ENCODE measurements around the gene ZBTB40. TPM values are rescaled to one million over a fixed set of nuclear protein-coding genes. Genes with fewer than 3 reads are reported as not detected.

The ZBTB40 gene
- total RNA-seq, 1 experiment from 2014 or later: 16.3 TPM

DNA sequence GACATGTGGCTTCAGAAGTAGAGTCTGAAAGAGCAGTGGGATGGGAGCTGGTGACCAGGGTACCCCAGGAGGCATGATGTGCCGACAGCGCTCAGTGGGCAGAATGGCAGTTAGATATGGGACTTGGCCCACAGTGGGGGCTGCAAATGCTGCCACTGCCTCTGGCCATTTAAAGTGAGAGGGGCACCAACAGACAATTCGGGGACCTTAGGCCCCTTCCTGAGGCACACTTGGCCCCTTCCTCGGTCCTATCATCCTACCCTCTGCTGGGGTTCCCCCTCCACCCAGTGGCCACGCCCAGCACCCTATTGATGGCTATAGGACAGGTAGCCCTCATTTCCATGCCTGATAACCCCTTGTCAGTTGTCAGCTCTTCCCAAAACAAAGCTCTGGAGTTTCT is 75.0 kb downstream of the ZBTB40 start:
- H4K20me1 ChIP-seq (ENCODE audit: control insufficient read depth, insufficient read depth, insufficient read length): no peaks in the 10 kb centered on the region
- Mint-ChIP-seq H3K4me1 (peaks cover 0 to 3% of the 10 kb centered on the region in 2 experiments; a peak in 1 of 4 replicates), H3K4me3 (no peak overlapping the region), H3K27ac (no peak overlapping the region), H3K27me3 (ENCODE audit: low read depth) (no peaks in the 10 kb centered on the region), H3K9me3 (no peaks in the 10 kb centered on the region), H3K36me3 (ENCODE audit: insufficient read depth in 1 of 3, low read depth in 3 of 3) (peaks cover 6 to 47% (median 14%) of the 10 kb centered on the region in 3 experiments)
- no peak overlapping the region for H2BK15ac ChIP-seq (ENCODE audit: low read depth, low read length)
- no peak overlapping the region for H2BK20ac ChIP-seq (ENCODE audit: low read depth, low read length, poor library complexity, severe bottlenecking)
- no peak overlapping the region for H2BK12ac ChIP-seq (ENCODE audit: insufficient read length, low read depth, low read length)
- H4K5ac ChIP-seq (ENCODE audit: insufficient read length, low read depth, low read length): no peak overlapping the region
- DNase-seq: no peak
- no peak overlapping the region for H3K4me2 ChIP-seq (ENCODE audit: insufficient read depth, insufficient read length, low read length)
- no peak overlapping the region for H3T11ph ChIP-seq (ENCODE audit: low read length)
- H3K18ac ChIP-seq (ENCODE audit: insufficient read length, low read depth, low read length): no peak overlapping the region
- no CpG with 5 or more reads among the region's 5 CpGs for WGBS (ENCODE audit: extremely low coverage, insufficient read length, low lambda C conversion rate)
- TF ChIP-seq, protein P1, sequence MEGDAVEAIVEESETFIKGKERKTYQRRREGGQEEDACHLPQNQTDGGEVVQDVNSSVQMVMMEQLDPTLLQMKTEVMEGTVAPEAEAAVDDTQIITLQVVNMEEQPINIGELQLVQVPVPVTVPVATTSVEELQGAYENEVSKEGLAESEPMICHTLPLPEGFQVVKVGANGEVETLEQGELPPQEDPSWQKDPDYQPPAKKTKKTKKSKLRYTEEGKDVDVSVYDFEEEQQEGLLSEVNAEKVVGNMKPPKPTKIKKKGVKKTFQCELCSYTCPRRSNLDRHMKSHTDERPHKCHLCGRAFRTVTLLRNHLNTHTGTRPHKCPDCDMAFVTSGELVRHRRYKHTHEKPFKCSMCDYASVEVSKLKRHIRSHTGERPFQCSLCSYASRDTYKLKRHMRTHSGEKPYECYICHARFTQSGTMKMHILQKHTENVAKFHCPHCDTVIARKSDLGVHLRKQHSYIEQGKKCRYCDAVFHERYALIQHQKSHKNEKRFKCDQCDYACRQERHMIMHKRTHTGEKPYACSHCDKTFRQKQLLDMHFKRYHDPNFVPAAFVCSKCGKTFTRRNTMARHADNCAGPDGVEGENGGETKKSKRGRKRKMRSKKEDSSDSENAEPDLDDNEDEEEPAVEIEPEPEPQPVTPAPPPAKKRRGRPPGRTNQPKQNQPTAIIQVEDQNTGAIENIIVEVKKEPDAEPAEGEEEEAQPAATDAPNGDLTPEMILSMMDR (conservative IDR thresholded peaks at IDR 0.05): no peak
- H3K9ac ChIP-seq (ENCODE audit: extremely low read depth, insufficient read length, low read length): no peak overlapping the region
- H4K91ac ChIP-seq (ENCODE audit: insufficient read length, low read depth, low read length): no peak overlapping the region
- H3K27ac ChIP-seq (ENCODE audit: insufficient read length, low read depth, low read length): no peak overlapping the region
- H4K8ac ChIP-seq (replicated peaks; ENCODE audit: insufficient read length, low read depth, low read length): no peak overlapping the region
- H3K79me2 ChIP-seq (ENCODE audit: insufficient read depth, low read length): no peaks in the 10 kb centered on the region
- H3K14ac ChIP-seq (ENCODE audit: insufficient read depth, low read length): no peak overlapping the region
- H3K23me2 ChIP-seq (ENCODE audit: insufficient read length, low read depth, low read length, poor library complexity, severe bottlenecking): no peaks in the 10 kb centered on the region
- no peak overlapping the region for H2BK120ac ChIP-seq (ENCODE audit: low read depth, low read length, poor library complexity, severe bottlenecking)
- H3K79me1 ChIP-seq (ENCODE audit: insufficient read depth, low read depth, low read length, poor library complexity, severe bottlenecking): no peaks in the 10 kb centered on the region
- no peak overlapping the region for H3K4ac ChIP-seq (ENCODE audit: low read depth, low read length)
- H3K56ac ChIP-seq (ENCODE audit: insufficient read length, low read depth, low read length): no peak overlapping the region
- H2AK5ac ChIP-seq (ENCODE audit: insufficient read length, low read length): no peak overlapping the region
- H3K27me3 ChIP-seq (ENCODE audit: insufficient read depth, low read length): no peaks in the 10 kb centered on the region
- H2BK5ac ChIP-seq (ENCODE audit: insufficient read length, low read length): no peak overlapping the region
- no peak overlapping the region for H2AFZ ChIP-seq (ENCODE audit: low read length)
- H3K4me1 ChIP-seq (ENCODE audit: insufficient read depth, low read length): no peaks in the 10 kb centered on the region
- no peak overlapping the region for H3K23ac ChIP-seq (ENCODE audit: insufficient read length, low read depth, low read length)
- no peaks in the 10 kb centered on the region for H3K9me3 ChIP-seq (ENCODE audit: control insufficient read depth, low read depth, low read length)
